Measurements from ENCODE around the gene SMARCA2. TPM values are rescaled to one million over a fixed set of nuclear protein-coding genes. Genes with fewer than 3 reads are reported as not detected.
A peak's percentile ranks its signal among the peaks of the same experiment; 100 is the strongest.

SMARCA2 gene
- total RNA-seq, 1 experiment from 2014 or later: 15.2 TPM

- Histone ChIP-seq H3K36me3 (peaks cover 7% of the 10 kb centered on the region), H3K4me3 (no peak overlapping the region), H3K9me3 (no peaks in the 10 kb centered on the region), H3K27me3 (no peaks in the 10 kb centered on the region)
- DNase-seq: peak; percentile 71
Observed at GRCh38 chr9:2053883-2054845, 39.0 kb downstream of the SMARCA2 start.

GRCh38 chr9:2055203-2055658, 40.1 kb downstream of the SMARCA2 start:
- Histone ChIP-seq H3K4me3 (no peak overlapping the region), H3K27me3 (no peaks in the 10 kb centered on the region), H3K36me3 (peaks cover 11% of the 10 kb centered on the region), H3K9me3 (no peaks in the 10 kb centered on the region)
- DNase-seq: no peak

DNA sequence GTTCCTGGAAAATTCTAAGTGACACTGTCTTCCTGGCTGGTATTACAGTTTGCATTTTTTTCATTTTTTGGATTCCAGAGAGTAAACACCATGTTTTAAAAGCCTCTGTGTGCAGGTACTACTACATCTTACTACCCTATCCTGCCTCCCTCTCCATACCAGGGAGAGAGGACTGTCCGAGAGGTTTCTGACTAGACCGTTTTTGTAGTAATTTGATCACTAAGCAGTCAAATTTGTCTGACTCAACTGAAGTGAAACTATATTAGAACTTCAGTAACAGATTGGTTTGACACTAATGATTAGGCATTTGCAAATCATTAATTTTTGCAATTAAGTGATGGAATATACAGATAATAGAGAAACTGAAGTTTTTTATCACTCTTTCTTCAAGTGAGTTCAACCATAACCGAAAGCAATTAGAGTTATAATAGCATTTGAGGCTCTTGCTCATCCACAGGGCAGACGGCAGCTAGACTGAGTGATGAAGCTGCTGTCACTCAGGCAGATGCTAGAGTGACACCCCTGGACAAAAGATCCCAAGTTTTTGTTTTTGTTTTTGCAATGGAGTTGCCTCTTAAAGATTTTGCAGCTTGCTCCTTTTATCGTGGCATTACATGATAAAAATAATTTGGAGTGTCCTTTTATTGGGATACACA, 44.3 kb downstream of the SMARCA2 start:
- H3K4me3 ChIP-seq: no peak overlapping the region
- no peaks in the 10 kb centered on the region for H3K27me3 ChIP-seq
- no peak for DNase-seq
- H3K36me3 ChIP-seq: peaks cover 22% of the 10 kb centered on the region
- no peaks in the 10 kb centered on the region for H3K9me3 ChIP-seq

DNA sequence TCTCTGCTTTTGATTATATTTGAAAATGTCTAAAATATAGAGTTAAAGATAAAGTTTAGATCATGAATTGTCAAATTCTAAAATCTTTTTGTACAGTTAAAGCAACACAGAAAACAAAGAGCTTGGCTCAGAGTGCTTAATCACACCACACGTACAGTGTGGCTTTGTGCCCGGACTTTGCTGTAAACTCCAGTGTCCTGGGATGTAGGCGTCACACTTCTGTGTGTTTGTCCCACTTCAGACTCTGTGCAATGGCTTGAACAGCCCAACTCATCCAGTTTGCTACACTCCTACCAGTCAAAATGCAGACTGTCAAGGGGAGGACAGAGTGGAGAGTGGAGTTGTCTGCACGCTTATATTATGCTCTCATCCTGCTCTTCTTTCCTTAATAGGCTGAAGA, 45.3 kb downstream of the SMARCA2 start:
- Histone ChIP-seq H3K9me3 (no peaks in the 10 kb centered on the region), H3K4me3 (no peak overlapping the region), H3K27me3 (no peaks in the 10 kb centered on the region), H3K36me3 (peaks cover 18% of the 10 kb centered on the region)
- no peak for DNase-seq

DNA sequence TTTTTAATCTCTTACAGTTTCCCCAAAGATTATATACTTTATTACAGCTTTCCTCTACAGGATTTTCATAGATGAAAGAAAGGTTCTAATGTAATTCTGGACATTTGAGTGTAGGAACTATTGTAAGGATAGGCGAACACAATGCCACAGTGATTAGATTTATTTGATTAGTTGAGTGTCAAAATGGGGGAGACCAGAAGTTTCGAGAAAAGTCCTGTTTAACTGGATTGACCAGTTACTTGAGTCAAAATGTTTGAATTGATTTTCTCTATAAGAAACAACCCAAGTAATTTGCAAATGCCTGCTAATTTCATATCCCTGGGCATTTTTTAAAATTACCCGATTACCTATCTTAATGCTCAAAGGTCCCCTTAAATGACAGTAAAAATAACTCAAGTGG, 50.6 kb downstream of the SMARCA2 start:
- peaks cover 11% of the 10 kb centered on the region for H3K36me3 ChIP-seq

GRCh38 chr9:2066312-2067273, 51.4 kb downstream of the SMARCA2 start:
- H3K27me3 ChIP-seq: no peaks in the 10 kb centered on the region
- H3K9me3 ChIP-seq: no peaks in the 10 kb centered on the region
- peaks cover 9% of the 10 kb centered on the region for H3K36me3 ChIP-seq
- H3K4me3 ChIP-seq: no peak overlapping the region
- DNase-seq: no peak

More for the DNA sequence above, 50.6 kb downstream of the SMARCA2 start:
- Histone ChIP-seq H3K4me3 (no peak overlapping the region), H3K9me3 (no peaks in the 10 kb centered on the region), H3K27me3 (no peaks in the 10 kb centered on the region)
- DNase-seq: no peak

- Histone ChIP-seq H3K9me3 (no peaks in the 10 kb centered on the region), H3K4me3 (no peak overlapping the region), H3K36me3 (peaks cover 9% of the 10 kb centered on the region), H3K27me3 (no peaks in the 10 kb centered on the region)
- DNase-seq: no peak
Observed at GRCh38 chr9:2072752-2073405, 57.7 kb downstream of the SMARCA2 start.

GRCh38 chr9:2082772-2083171, 67.6 kb downstream of the SMARCA2 start:
- Histone ChIP-seq H3K9me3 (no peaks in the 10 kb centered on the region), H3K27me3 (no peaks in the 10 kb centered on the region), H3K4me3 (no peak overlapping the region), H3K36me3 (peaks cover 15% of the 10 kb centered on the region)
- no peak for DNase-seq

DNA sequence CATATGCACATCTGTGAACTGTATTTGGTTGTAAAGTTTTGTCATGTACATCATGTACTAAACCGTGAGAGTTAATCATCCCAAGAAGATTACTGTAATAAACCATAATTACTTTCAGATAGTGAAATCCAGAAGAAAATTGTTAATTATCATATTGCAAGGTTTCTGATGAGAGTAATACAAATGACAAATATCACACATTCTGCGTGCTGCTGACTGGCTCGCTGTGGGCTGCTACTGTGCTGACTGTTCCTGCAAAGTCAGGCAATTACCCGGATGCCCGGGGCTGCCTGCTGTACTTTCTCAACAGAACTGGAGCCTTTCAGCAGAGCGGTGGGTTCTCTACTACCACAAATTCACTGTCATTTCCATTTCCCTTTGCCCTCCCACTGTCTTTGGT, 68.3 kb downstream of the SMARCA2 start:
- DNase-seq: no peak
- H3K36me3 ChIP-seq: peaks cover 21% of the 10 kb centered on the region
- no peaks in the 10 kb centered on the region for H3K9me3 ChIP-seq
- no peak overlapping the region for H3K4me3 ChIP-seq
- no peaks in the 10 kb centered on the region for H3K27me3 ChIP-seq

DNA sequence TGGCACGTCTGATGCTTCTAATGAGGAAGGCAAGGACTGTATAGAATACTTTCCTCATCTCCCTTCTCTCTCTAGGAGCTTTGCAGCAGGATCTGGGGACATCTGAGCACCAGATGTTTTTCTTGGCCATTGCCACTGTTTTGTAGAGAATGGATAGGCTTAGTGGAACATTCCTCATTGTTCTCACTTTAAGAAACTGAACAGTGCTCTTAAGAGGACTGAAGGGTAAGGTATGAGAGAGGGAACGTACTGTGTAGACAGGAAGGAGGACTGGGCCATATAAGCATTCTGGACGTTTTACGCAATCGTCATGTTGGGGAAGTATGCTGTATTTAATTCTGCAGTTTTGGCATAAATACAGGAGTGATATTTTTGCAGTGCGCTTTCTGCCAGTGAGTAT, 70.6 kb downstream of the SMARCA2 start:
- Histone ChIP-seq H3K27me3 (no peaks in the 10 kb centered on the region), H3K36me3 (peaks cover 23% of the 10 kb centered on the region), H3K9me3 (no peaks in the 10 kb centered on the region), H3K4me3 (no peak overlapping the region)
- no peak for DNase-seq

DNA sequence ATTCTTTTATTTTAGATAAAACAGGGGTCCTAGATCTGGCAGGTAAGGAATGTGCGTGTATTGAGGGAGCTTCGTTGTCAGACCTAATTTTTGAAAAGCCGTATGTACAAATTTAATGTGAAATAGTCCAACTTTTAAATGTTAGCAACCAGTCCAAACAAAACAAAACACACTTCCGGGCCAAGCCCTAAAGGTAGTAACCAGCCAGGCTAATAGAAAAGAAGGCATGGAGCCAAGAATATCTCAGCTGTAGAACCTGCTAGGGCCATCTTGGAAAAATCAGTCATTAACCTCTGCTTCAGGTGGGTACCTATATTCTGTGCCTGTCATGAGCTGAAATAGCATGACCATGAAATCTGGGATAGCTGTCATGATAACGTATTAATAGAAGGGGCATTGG, 71.0 kb downstream of the SMARCA2 start:
- Histone ChIP-seq H3K27me3 (no peaks in the 10 kb centered on the region), H3K9me3 (no peaks in the 10 kb centered on the region), H3K36me3 (peaks cover 23% of the 10 kb centered on the region), H3K4me3 (no peak overlapping the region)
- DNase-seq: no peak

- H3K36me3 ChIP-seq: peaks cover 27% of the 10 kb centered on the region
- H3K9me3 ChIP-seq: no peaks in the 10 kb centered on the region
- H3K27me3 ChIP-seq: no peaks in the 10 kb centered on the region
- DNase-seq: no peak
- H3K4me3 ChIP-seq: no peak overlapping the region
Observed at GRCh38 chr9:2086971-2087370, 71.8 kb downstream of the SMARCA2 start.

DNA sequence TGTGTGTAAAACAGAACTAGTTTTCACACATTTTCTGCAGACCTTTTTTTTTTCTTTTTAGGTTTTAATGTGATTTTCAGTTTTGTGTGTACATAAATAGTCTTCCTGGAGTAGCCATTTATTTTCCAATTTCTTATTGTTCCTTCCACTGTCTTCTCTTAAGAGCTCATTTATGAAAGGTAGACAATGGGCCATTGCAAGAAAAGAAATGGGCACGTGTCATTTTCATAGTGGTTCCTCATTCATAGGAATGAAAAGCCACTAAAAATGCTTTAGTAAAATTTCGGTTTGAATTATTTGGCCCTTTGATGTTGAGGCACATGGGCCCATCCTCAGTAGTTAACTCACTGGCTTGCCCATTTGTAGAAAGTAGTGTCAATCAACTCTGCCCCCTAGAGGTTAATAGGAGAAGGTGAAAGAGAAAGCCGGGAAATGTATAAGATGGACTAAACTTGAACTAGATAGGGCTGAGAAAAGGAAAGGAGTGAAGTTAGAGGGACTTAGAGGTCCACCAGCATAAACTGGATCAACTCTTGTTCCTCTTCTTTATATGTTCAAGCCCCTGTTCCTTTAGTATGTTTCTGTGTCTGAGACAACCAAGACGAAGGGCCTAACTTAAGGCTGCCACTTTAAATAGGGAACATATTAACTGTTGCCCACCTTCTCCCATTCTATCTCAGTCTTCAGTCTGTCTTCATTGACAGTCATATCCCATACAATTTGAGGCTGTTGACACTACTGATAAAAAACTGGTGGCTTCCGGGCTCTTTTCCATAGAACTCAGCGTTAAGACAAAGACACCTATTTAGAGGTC, 72.6 kb downstream of the SMARCA2 start:
- no peak overlapping the region for H3K4me3 ChIP-seq
- peaks cover 27% of the 10 kb centered on the region for H3K36me3 ChIP-seq
- no peaks in the 10 kb centered on the region for H3K27me3 ChIP-seq
- no peaks in the 10 kb centered on the region for H3K9me3 ChIP-seq
- DNase-seq: no peak

DNA sequence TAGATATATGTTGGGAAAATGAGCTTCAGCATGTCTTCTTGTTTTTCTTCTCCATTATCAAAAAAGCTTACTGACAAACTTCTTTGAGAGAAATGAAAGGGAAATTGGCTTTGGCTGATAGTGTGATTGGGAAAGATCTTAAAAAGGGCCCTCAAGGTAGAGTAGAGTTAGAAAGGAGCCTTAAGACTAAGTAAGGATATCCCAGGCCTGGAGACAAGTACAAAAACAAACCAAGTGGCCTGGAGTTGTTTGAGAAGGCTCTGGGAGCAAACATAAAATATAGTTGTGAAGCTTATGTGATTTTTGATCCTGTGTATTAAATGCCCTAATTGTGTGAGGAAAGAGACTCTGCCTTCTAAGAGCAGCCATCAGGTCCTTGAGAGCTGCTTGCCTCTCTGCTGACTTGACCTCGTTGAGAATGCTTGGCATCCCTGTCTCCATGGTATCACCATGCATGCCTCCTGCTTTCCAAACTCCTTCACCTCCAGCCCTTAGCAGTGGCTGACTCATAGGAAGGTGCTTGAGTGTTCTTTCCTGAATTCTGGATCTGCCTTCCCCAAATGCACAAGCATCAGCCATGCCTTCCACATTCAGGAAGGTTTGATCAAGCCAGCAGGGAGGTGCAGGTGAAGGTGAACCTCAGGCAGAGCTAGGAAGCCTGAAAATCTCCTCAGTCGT, 78.9 kb downstream of the SMARCA2 start:
- DNase-seq: no peak
- Histone ChIP-seq H3K27me3 (no peaks in the 10 kb centered on the region), H3K36me3 (peaks cover 17% of the 10 kb centered on the region), H3K4me3 (no peak overlapping the region), H3K9me3 (no peaks in the 10 kb centered on the region)

DNA sequence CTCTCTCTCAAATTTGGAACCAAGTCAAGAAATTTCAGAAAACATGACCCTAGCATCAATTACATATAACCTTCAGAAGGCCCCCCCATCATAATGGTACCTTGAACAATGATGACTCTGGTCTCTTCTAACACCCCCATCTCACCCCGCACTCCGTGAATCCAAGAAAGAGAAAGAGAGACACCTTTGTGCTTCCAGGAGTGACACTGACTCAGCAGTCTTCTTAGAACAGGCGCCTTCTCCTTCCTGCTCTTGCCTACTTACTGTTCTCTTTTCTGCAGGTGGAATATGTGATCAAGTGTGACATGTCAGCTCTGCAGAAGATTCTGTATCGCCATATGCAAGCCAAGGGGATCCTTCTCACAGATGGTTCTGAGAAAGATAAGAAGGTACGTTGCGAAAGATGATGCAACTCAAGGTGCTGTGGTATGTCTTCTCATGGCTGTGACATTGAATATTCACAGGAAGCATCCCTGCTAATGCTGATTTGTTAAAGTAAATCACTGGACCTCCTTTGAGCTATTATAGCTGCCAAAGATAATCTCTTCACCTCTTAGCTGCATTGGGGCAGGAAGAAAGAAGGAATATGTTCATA, 81.3 kb downstream of the SMARCA2 start:
- no peak for DNase-seq

More for the DNA sequence above, 81.3 kb downstream of the SMARCA2 start:
- Histone ChIP-seq H3K9me3 (no peaks in the 10 kb centered on the region), H3K4me3 (no peak overlapping the region), H3K27me3 (no peaks in the 10 kb centered on the region), H3K36me3 (peaks cover 13% of the 10 kb centered on the region)
